NB4 (cell line): ENCODE measurements around the gene DUOX1.

ENCODE experiments used
- DNase-seq: peaks from one replicate; pipeline ENCODE4 v3.0.0; 2010; ENCODE audit warnings: low read depth
- H3K4me3 ChIP-seq: one replicate; pipeline ENCODE4 v1.5.1; 2011; ENCODE audit warnings: mild to moderate bottlenecking, low read depth, low read length, moderate library complexity
- CTCF ChIP-seq: IDR thresholded peaks from one replicate; pipeline ENCODE4 v1.5.1; 2012; ENCODE audit warnings: low read depth, low read length
- MAX ChIP-seq: IDR thresholded peaks from 2 replicates; pipeline ENCODE4 v1.6.1; 2011; ENCODE audit warnings: low read depth, low read length
- MYC ChIP-seq: IDR thresholded peaks from 2 replicates; pipeline ENCODE4 v1.6.1; 2011; ENCODE audit warnings: low read depth, low read length
- POLR2A ChIP-seq: IDR thresholded peaks from 2 replicates; pipeline ENCODE4 v1.6.1; 2011; ENCODE audit warnings: mild to moderate bottlenecking; ENCODE audit not compliant: insufficient read length; ENCODE audit errors: extremely low read depth

DUOX1 gene

GRCh38 chr15:45130291-45131000 is 652 bp downstream of the DUOX1 start:
- TF ChIP-seq CTCF = no peak
- TF ChIP-seq POLR2A = no peak
- TF ChIP-seq MYC = no peak
- TF ChIP-seq MAX = no peak
- no peak overlapping the region for H3K4me3 ChIP-seq
- DNase-seq = no peak

- TF ChIP-seq CTCF (no peak), MYC (no peak), POLR2A (no peak), MAX (no peak)
- DNase-seq = no peak
- H3K4me3 ChIP-seq = no peak overlapping the region
Observed at GRCh38 chr15:45131510-45131909, 1.7 kb downstream of the DUOX1 start.

GRCh38 chr15:45132844-45133560 is 3.2 kb downstream of the DUOX1 start:
- no peak for DNase-seq
- TF ChIP-seq MAX (no peak), MYC (no peak), CTCF (no peak), POLR2A (no peak)
- H3K4me3 ChIP-seq = no peak overlapping the region

GRCh38 chr15:45133561-45133920 is 3.7 kb downstream of the DUOX1 start:
- no peak overlapping the region for H3K4me3 ChIP-seq
- DNase-seq = no peak
- TF ChIP-seq CTCF (no peak), POLR2A (no peak), MAX (no peak), MYC (no peak)

GRCh38 chr15:45134046-45134445 is 4.3 kb downstream of the DUOX1 start:
- H3K4me3 ChIP-seq = no peak overlapping the region
- TF ChIP-seq CTCF (no peak), MYC (no peak), POLR2A (no peak), MAX (no peak)
- DNase-seq = no peak
